GM19455 (cell line): Measurements from ENCODE around the gene GPR151.
"Not testable (repeated sequence)": the region's sequence is repeated elsewhere in the genome, so short reads cannot be mapped to it uniquely, and the experiment has no call there.

Experiments
- ATAC-seq: cut with Tn5 transposase; IDR thresholded peaks from one replicate; pipeline ENCODE4 v1.9.1; 2021; ENCODE audit not compliant: unreplicated experiment

Gene GPR151

GRCh38 chr5:146516151-146516475 is at the start of gene GPR151:
Gene GPR151 (minus strand): TSS chr5:146516190. CDS start chr5:146516113, 77 bp downstream.
- ATAC-seq, result no peak

DNA sequence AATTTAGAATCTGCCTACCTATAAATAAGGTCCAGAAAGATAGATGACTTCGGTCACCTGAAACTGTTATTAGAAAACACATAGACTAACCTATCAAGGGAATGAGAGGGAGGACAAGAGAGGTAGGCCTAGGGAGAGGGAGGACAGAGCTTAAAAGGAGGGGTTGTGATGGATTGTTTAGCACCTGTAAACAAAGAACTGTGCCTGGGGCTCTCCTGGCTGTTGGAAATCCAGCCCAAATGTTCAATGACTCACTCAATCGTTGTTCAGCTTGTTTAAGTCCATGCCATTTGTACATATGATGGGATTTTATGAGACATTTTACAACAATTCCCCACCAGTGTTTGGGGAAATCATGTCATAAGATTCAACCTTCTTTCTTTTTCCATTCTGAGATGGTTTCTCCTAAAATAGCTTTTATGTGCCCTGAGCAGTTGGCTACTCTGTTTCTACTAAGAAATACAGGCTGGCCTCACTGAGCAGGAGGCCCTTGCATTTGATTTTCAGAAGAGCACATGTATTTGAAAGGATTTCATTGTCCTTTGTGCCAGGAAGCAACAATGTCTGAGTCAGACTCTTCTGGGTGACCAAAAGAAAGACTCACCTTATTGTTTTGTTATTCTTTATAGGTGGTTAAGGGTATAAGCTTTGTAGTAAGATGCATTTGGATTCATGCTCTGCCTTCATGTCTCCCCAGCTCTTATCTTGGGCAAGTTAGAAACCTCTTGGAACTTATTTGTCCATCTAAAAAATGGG is 48.2 kb upstream of the GPR151 start:
- ATAC-seq, result no peak

DNA sequence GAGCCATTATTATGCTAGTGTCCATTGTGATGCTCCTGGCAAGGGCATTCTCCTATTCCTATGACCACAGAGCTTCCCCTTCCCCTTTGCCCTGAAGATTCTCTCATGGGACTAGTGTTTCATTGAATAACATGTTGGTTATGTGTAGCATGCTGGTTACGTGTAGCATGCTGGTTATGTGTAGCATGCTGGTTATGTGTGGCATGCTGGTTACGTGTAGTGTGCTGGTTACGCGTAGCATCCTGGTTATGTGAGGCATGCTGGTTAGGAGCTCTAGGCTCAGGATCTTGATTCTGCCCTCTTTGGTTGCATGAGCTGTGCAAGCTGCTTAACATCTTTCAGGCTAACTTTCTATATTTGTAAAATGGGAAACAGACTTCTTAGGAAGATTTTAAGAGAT is 46.5 kb upstream of the GPR151 start:
- no peak for ATAC-seq

DNA sequence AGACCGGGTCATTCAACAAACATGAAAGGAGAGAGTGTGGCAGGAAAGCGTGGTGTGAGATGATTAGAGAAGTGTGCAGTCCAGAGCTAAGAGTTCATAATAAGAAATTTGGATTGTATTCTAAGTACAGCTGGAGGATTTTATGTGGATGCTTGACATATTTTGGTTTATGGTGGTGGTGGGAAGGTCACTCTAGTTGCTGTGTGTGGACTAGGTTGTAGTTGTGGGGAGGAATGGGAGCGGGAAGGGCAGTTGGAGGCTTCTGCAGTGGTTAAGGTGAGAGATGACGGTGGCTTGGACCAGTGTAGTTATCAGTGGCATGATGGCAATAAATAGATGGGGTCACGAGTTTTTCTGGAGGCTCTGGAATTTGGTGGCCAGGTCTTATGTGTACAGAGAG is 45.7 kb upstream of the GPR151 start:
- no peak for ATAC-seq

GRCh38 chr5:146560205-146560812 is 44.3 kb upstream of the GPR151 start:
- ATAC-seq, result no peak

DNA sequence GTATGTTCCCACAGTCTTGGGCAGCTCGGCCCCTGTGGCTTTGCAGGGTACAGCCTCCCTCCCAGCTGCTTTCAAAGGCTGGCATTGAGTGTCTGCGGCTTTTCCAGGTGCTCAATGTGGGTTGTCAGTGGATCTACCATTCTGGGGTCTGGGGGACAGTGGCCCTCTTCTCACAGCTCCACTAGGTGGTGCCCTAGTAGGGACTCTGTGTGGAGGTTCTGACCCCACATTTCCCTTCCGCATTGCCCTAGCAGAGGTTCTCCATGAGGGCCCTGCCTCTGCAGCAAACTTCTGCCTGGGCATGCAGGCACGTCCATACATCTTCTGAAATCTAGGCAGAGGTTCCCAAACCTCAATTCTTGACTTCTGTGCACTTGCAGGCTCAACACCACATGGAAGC is 40.9 kb upstream of the GPR151 start:
- ATAC-seq, result not testable (repeated sequence)

- ATAC-seq, result no peak
Observed at GRCh38 chr5:146553446-146553845, 37.5 kb upstream of the GPR151 start.

- no peak for ATAC-seq
Observed at GRCh38 chr5:146549615-146550014, 33.6 kb upstream of the GPR151 start.

GRCh38 chr5:146548781-146549449 is 32.9 kb upstream of the GPR151 start:
- ATAC-seq, result no peak

DNA sequence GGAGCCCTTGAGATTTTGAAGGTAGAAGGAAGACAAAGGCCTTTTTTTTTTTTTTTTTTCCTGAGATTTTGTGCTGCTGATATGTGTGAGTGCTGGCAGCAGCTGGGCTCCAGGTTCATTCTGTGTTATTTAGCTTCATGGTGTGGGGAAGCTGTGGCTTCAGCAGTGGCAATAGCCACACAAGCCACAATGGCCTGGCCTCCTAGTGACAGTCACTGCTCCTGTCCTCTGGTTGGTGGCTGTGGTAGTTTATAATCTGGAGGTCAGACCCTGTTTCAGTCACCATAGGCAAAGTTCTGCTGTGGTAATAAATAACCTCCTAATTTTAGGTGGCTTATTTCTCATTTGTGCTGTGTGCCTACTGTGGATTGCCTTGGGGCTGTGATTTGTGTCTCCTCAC is 28.2 kb upstream of the GPR151 start:
- ATAC-seq, result no peak

- peak; percentile 98 for ATAC-seq
Observed at GRCh38 chr5:146541958-146542849, 26.2 kb upstream of the GPR151 start.

DNA sequence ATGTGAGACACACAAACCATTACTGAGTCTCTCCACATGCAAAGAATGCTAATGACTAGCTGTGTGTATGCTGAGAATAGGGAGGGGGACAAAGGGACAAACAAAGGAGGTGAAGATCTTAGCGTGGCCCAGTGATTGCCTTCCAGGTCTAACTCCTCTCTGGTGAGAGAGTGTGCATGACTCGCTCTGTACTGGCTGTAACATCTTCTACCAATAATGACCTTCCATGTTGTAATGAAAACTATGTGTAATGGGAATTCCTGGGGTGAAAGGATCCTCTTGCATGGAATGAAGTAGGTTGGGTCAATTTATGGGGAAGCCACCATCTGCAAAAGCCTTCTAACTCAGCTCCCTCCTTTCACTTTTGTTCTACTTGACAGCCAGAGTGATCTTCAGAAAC is 24.4 kb upstream of the GPR151 start:
- no peak for ATAC-seq

- ATAC-seq, result no peak
Observed at GRCh38 chr5:146539973-146540372, 24.0 kb upstream of the GPR151 start.

DNA sequence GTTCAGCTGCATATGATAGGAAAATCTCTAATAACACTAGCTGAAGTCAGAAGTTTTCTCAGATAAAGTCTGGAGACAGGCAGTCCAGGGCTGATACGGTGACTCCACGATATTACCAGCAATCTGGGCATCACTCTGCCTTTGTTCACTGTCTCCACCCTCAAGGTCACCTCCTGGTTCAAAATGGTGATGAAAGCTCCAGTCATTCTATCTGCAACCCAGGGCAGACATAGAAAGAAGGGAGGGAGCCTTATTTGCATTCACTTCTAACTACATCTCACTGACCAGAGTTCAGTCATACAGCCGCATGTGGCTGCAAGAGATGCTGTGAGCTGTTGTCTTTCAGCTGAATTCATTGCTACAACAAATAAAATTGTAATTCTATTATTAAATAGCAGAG is 22.4 kb upstream of the GPR151 start:
- ATAC-seq, result no peak

DNA sequence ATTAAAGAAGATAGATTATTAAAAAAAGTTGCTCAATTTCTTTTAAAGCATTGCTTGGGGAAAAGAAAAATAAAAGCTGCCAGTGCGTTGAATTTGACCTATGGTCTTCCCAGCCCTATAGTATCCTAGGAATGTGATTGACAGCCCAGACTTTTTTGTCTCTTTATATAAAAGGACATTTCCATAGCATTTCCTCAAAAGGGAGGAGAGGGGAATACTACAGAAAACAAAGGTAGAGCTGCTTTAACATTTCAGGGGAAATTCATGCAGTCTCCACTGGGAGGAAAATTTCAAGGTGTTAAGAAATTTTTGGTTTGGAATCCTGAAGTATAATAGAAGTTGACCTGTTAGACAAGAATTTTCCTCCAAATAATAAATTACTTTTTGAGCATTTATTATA is 17.9 kb upstream of the GPR151 start:
- ATAC-seq, result no peak

DNA sequence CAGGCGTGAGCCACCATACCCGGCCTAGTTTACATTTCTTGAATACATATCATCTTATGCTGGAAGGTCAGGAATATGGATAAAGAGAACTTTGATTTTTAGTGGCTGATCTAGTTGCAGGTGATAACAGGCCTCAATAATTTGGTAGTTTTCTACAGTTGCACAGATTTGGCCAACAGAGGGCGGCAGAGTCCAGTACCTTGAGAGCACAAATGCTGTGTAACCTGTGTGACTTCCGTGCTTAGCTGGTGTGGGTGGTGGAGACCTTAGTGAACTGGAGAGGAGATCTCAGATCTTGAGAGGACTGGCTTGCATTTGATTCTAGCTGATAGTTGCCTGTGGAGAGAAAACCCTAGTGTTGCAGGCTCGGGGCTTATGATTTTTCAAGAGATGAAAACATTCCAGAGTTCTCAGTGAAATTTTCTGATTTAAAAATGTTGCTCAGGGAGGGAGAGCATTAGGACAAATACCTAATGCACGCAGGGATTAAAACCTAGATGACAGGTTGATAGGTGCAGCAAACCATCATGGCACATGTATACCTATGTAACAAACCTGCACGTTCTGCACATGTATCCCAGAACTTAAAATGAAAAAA is 17.4 kb upstream of the GPR151 start:
- peak; percentile 93 for ATAC-seq

- ATAC-seq, result no peak
Observed at GRCh38 chr5:146529984-146530383, 14.0 kb upstream of the GPR151 start.

DNA sequence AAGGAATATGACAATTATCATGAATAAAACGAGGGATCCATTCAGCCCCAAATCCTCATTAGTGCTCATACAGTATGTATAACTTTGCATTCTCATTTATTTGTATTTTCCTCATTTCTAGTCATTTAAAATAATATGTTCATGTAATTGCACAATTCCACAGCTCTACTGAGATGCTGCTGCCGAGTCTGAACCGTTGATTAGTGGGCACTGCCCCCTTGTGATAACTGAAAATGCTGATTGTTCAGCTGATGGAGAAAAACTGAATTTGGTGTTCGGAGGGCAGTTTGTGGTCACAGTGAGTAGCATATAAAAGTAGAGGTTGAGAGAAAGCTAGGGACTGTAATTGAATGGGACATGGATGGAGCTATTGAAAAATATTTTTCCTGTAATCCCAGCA is 12.2 kb upstream of the GPR151 start:
- no peak for ATAC-seq

- ATAC-seq, result no peak
Observed at GRCh38 chr5:146527785-146528184, 11.8 kb upstream of the GPR151 start.

DNA sequence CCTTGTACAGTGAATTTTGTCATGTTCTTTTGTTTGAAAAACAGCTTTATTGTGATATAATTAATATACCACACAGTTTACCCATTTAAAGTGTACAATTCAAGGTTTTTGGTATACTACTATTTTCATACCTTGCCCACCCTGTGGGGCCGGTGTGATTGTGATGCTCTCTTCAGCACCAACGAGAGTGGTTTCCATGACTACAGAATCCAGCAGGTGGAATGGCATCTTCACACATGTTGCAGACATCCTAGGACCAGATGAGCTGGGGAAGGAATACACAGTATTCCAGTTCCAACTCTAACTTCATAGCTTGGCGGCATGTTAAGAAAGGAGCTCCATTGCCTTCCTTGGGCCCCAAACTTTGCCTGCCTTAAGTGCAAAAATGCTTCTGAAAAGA is 7.7 kb upstream of the GPR151 start:
- no peak for ATAC-seq
